ENCODE data around the gene GALNT15. TPM values are rescaled to one million over a fixed set of nuclear protein-coding genes. Genes with fewer than 3 reads are reported as not detected.

GALNT15 gene
- total and polyA plus RNA-seq, 2 experiments from 2014 or later = 0.18 to 0.97 TPM

- no peak for DNase-seq (ENCODE audit: low read depth in 1 of 2, low spot score in 1 of 2)
- Histone ChIP-seq H3K27ac (no peak overlapping the region), H3K4me3 (no peak overlapping the region), H3K27me3 (no peaks in the 10 kb centered on the region), H3K9me3 (ENCODE audit: low read depth) (no peaks in the 10 kb centered on the region), H3K36me3 (no peaks in the 10 kb centered on the region), H3K4me1 (ENCODE audit: low read depth) (no peaks in the 10 kb centered on the region)
- no peak for TF ChIP-seq CTCF (IDR thresholded peaks at IDR 0.05; ENCODE audit: low read depth, low read length)
Measured at GRCh38 chr3:16146015-16146730, 28.3 kb upstream of the GALNT15 start.

- H3K27ac ChIP-seq = no peak overlapping the region
- peak in 1 of 2 donors; percentile 39 for DNase-seq (ENCODE audit: low read depth in 1 of 2, low spot score in 1 of 2)
- no peak for TF ChIP-seq CTCF (IDR thresholded peaks at IDR 0.05; ENCODE audit: low read depth, low read length)
- no peak overlapping the region for H3K4me3 ChIP-seq
- H3K4me1 ChIP-seq (ENCODE audit: low read depth) = no peaks in the 10 kb centered on the region
- H3K27me3 ChIP-seq = no peaks in the 10 kb centered on the region
- H3K36me3 ChIP-seq = no peaks in the 10 kb centered on the region
- H3K9me3 ChIP-seq (ENCODE audit: low read depth) = no peaks in the 10 kb centered on the region
Measured at GRCh38 chr3:16147220-16147994, 27.1 kb upstream of the GALNT15 start.

GRCh38 chr3:16148213-16148612, 26.3 kb upstream of the GALNT15 start:
- Histone ChIP-seq H3K27ac (no peak overlapping the region), H3K36me3 (no peaks in the 10 kb centered on the region), H3K4me1 (ENCODE audit: low read depth) (no peaks in the 10 kb centered on the region), H3K4me3 (no peak overlapping the region), H3K9me3 (ENCODE audit: low read depth) (no peaks in the 10 kb centered on the region), H3K27me3 (no peaks in the 10 kb centered on the region)
- no peak for TF ChIP-seq CTCF (IDR thresholded peaks at IDR 0.05; ENCODE audit: low read depth, low read length)
- no peak for DNase-seq (ENCODE audit: low read depth in 1 of 2, low spot score in 1 of 2)

- no peak overlapping the region for H3K27ac ChIP-seq
- no peaks in the 10 kb centered on the region for H3K9me3 ChIP-seq (ENCODE audit: low read depth)
- H3K36me3 ChIP-seq = no peaks in the 10 kb centered on the region
- DNase-seq (ENCODE audit: low read depth in 1 of 2, low spot score in 1 of 2) = peak in 1 of 2 donors; percentile 99
- no peaks in the 10 kb centered on the region for H3K4me1 ChIP-seq (ENCODE audit: low read depth)
- no peaks in the 10 kb centered on the region for H3K27me3 ChIP-seq
- no peak overlapping the region for H3K4me3 ChIP-seq
- TF ChIP-seq CTCF (IDR thresholded peaks at IDR 0.05; ENCODE audit: low read depth, low read length) = no peak
Measured at GRCh38 chr3:16148783-16149182, 25.7 kb upstream of the GALNT15 start.

- DNase-seq (ENCODE audit: low read depth in 1 of 2, low spot score in 1 of 2) = no peak
- Histone ChIP-seq H3K27me3 (no peaks in the 10 kb centered on the region), H3K9me3 (ENCODE audit: low read depth) (no peaks in the 10 kb centered on the region), H3K4me1 (ENCODE audit: low read depth) (no peaks in the 10 kb centered on the region), H3K4me3 (no peak overlapping the region), H3K36me3 (no peaks in the 10 kb centered on the region), H3K27ac (no peak overlapping the region)
- TF ChIP-seq CTCF (IDR thresholded peaks at IDR 0.05; ENCODE audit: low read depth, low read length) = no peak
Measured at GRCh38 chr3:16150285-16150684, 24.2 kb upstream of the GALNT15 start.

All from cardiac muscle cell (in vitro differentiated cells and primary cell).